Measurements from ENCODE around the gene NRXN3. TPM values are rescaled to one million over a fixed set of nuclear protein-coding genes. Genes with fewer than 3 reads are reported as not detected.

The NRXN3 gene
- polyA plus RNA-seq, 3 donors = 6.4 to 7.9 (median 6.9) TPM

GRCh38 chr14:78345131-78345744 lies 175.1 kb downstream of the NRXN3 start:
- DNase-seq (ENCODE audit: extremely low read depth in 1 of 11, low read depth in 9 of 11, low spot score in 4 of 11) = no peak

DNA sequence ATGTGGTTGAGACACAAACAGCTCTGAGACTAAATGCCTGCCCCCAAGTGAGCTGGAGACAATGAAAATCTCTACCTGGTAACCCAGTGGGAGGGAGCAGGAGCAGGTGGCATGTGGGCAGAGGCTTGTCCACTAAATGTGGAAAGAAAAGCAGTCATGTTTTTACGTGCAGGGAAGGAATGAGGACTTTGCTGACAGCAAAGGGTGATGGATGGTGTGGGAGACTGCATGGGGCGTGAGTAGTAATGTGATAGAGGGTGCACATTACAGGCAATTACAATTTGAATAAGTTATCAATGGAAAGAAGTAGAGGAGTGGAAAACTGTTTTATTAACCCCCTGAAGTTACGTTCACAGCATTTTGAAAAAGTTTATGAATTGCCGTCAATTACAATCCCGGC lies 176.6 kb downstream of the NRXN3 start:
- no peak for DNase-seq (ENCODE audit: extremely low read depth in 1 of 11, low read depth in 9 of 11, low spot score in 4 of 11)

DNA sequence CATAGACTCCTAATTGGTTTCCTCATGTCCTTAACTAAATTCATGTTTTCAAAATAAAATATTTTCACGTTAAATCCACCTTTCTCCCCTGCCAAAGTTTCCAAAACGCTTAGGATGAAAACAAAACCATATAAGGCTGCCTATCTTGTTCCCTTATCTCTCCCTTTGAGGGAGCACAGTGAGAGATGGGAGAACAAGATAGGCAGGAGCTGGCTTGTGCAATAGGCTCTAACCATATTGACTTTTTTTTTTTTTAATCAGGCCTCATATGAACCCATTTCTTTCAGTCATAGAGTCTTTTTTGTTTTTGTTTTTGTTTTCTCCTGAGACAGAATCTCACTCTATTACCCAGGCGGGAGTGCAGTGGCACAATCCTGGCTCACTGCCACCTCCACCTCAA lies 184.9 kb downstream of the NRXN3 start:
- no peak for DNase-seq (ENCODE audit: extremely low read depth in 1 of 11, low read depth in 9 of 11, low spot score in 4 of 11)

GRCh38 chr14:78356391-78356790 lies 186.2 kb downstream of the NRXN3 start:
- no peak for DNase-seq (ENCODE audit: extremely low read depth in 1 of 11, low read depth in 9 of 11, low spot score in 4 of 11)

GRCh38 chr14:78358591-78358990 lies 188.4 kb downstream of the NRXN3 start:
- DNase-seq (ENCODE audit: extremely low read depth in 1 of 11, low read depth in 9 of 11, low spot score in 4 of 11) = no peak

GRCh38 chr14:78359581-78359980 lies 189.4 kb downstream of the NRXN3 start:
- no peak for DNase-seq (ENCODE audit: extremely low read depth in 1 of 11, low read depth in 9 of 11, low spot score in 4 of 11)

GRCh38 chr14:78363008-78363407 lies 192.8 kb downstream of the NRXN3 start:
- no peak for DNase-seq (ENCODE audit: extremely low read depth in 1 of 11, low read depth in 9 of 11, low spot score in 4 of 11)

- DNase-seq (ENCODE audit: extremely low read depth in 1 of 11, low read depth in 9 of 11, low spot score in 4 of 11) = no peak
These were observed 197.2 kb downstream of the NRXN3 start for GRCh38 chr14:78367355-78367754.

DNA sequence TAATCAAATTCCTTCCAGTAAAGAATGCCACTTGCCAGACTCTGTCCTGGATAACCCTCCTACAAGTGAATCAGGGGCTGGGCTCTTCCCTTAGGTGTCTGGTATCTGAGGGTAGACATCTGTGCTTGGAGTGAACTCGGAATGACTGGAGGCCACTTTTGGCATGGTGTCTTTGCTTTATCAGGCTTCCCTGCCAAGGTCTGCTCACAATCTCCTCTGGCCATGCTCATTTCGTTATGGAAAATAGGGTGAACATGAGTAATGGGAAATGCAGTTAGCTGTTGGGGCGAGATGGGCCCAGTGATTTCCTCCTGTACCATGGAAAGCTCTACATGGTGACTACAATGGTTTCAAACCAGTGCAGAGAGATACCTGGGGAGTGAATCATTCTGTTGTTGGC lies 212.9 kb downstream of the NRXN3 start:
- DNase-seq (ENCODE audit: extremely low read depth in 1 of 11, low read depth in 9 of 11, low spot score in 4 of 11) = no peak

DNA sequence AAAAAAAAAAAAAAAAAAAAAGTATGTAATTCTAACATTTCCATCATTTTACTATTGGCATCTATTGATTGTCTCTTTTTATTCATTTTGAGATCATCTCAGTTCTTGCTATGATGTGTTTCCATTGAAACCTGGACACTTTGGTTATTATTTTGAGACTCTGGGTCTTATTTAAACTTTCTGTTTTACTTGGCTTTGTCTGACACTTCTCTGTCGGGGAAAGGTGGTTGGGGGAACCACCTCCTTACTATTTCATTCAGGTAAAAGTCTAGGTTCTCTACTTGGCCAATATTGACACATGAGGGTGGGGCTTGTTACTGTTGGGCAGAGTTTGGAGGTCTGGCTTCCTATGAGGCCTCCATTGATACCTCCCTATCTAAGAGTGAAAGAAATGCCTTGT lies 228.0 kb downstream of the NRXN3 start:
- DNase-seq (ENCODE audit: extremely low read depth in 1 of 11, low read depth in 9 of 11, low spot score in 4 of 11) = no peak

GRCh38 chr14:78399316-78399889 lies 229.2 kb downstream of the NRXN3 start:
- peak; percentile 7 to 48 (median 31) for DNase-seq (ENCODE audit: extremely low read depth in 1 of 11, low read depth in 9 of 11, low spot score in 4 of 11)

GRCh38 chr14:78401866-78402265 lies 231.7 kb downstream of the NRXN3 start:
- DNase-seq (ENCODE audit: extremely low read depth in 1 of 11, low read depth in 9 of 11, low spot score in 4 of 11) = no peak

DNA sequence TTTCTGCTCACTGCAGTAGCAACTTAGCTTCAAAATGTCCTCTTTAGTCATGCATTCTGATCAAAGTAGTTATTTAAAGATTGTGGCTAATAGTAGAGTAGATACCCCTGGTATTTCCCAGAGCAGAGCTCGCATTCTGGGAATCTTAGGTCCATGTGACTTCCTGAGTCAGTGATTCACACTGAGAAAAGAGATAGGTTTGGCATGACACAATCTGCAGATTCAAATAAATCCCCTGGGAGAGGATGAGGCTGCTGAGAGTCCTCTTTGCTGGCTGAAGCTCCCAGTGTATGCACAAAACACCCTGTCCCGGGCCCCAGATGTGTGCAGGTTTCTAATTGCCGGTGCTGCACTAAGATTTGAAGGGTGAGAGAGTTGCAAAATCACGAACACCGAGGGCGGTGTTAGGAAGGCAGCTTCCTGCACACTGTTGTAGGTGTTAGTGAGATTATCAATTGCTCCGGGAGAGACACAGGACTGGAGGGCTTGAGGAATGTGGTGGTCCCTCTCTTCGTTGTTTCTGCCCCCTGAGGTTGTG lies 233.2 kb downstream of the NRXN3 start:
- no peak for DNase-seq (ENCODE audit: extremely low read depth in 1 of 11, low read depth in 9 of 11, low spot score in 4 of 11)

DNA sequence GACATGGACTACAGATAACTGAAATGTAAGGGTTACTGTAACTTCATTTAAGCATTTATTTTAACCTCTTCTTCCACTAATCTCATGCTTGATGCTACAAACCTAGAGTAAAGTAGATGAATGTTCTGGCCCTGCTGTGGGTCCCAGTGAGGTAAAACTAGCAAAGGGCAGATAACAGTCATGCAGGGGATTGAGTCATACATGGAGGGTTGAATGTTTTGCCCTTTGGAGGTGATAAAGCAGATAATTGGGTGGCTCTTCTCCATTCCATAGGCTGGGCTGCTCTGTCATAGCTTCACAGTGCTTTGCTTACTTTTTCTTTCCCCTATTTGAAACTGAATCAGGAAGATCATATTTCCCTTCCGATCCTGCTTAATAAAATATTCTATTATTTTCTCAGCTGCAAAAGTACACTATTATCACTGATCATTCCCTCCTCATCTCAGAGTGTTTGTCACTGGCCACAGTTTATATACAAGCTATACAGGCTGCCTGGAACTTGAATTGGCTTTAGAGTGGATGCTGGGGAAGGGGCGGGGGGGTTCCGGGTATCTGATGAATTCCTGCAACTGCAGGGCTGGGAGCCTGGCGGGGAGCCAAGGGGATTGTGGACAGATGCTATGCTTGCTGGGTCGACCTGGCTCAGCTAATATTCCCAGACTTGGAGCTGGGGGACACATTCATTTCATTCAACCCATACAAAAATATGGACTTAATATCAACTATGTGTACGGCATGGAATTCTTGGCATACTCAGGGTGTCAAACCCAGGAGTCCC lies 235.1 kb downstream of the NRXN3 start:
- no peak for DNase-seq (ENCODE audit: extremely low read depth in 1 of 11, low read depth in 9 of 11, low spot score in 4 of 11)

DNA sequence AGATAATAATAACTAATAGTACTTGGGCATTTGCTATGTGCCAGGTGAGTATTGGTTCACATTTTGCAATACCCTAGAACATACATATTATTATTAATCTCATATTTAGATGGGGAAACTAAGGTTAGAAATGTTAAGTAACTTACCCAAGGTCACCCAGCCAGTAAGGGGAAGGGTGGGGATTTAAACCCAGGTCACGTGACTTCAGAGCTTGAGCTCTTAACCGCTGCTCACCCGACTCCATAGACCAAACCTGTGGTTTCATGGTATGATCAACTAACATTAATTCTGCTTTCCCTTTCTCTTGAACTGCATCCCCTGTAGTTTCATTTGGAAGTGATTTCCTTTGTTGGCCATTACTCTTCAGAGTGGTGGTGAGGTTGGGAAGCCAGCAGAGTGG lies 242.3 kb downstream of the NRXN3 start:
- no peak for DNase-seq (ENCODE audit: extremely low read depth in 1 of 11, low read depth in 9 of 11, low spot score in 4 of 11)

DNA sequence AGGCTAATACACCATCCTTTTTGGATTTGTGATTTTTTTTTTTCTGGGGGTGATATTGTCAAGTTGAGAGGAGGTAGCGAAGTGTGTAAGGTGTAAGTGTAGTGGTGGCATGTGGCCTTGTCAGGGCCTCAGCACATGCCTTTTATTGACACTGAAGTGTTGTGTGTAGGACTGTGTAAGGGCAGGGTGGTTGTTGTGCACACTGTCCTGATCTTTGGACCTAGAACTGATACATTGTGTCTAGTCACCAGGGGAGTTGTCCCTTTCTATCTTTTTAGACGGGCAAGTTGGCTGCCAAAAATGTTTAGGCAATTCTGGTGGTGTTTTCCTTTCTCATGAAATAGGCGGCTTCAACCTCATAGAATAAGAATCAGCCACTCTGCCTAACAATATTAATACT lies 244.0 kb downstream of the NRXN3 start:
- DNase-seq (ENCODE audit: extremely low read depth in 1 of 11, low read depth in 9 of 11, low spot score in 4 of 11) = no peak

- no peak for DNase-seq (ENCODE audit: extremely low read depth in 1 of 11, low read depth in 9 of 11, low spot score in 4 of 11)
These were observed 247.4 kb downstream of the NRXN3 start for GRCh38 chr14:78417532-78417931.

GRCh38 chr14:78424311-78424710 lies 254.1 kb downstream of the NRXN3 start:
- no peak for DNase-seq (ENCODE audit: extremely low read depth in 1 of 11, low read depth in 9 of 11, low spot score in 4 of 11)

GRCh38 chr14:78425330-78425729 lies 255.2 kb downstream of the NRXN3 start:
- DNase-seq (ENCODE audit: extremely low read depth in 1 of 11, low read depth in 9 of 11, low spot score in 4 of 11) = no peak

GRCh38 chr14:78425782-78426181 lies 255.6 kb downstream of the NRXN3 start:
- DNase-seq (ENCODE audit: extremely low read depth in 1 of 11, low read depth in 9 of 11, low spot score in 4 of 11) = no peak
